H1 (cell line): ENCODE measurements around the gene DGKI. TPM values are rescaled to one million over a fixed set of nuclear protein-coding genes. Genes with fewer than 3 reads are reported as not detected.

ENCODE experiments used
- CTCF ChIA-PET: fragments of 300-600 bp; sonication (Branson Sonifier 250); formaldehyde crosslinking; loops from one replicate; lab custom pipeline; 2021; ENCODE audit not compliant: partially characterized antibody; lab: Charles Lee
- POLR2A ChIA-PET: fragments of 300-600 bp; sonication (Branson Sonifier 250); formaldehyde crosslinking; loops from one replicate; lab custom pipeline; 2021; ENCODE audit warnings: inconsistent platforms; ENCODE audit not compliant: partially characterized antibody; lab: Charles Lee
- DNase-seq, 2 experiments: peaks; one replicate each; pipeline versions ENCODE4 v3.0.0 to v3.0.0-alpha.2; 2010 to 2022; ENCODE audit warnings: low spot score in 2 of 2, low read depth in 1 of 2, mixed read lengths in 1 of 2
- FAIRE-seq: peaks from 2 replicates; lab custom pipeline; 2011; peaks lifted over from hg19 to GRCh38; lab: Jason Lieb, UNC
- H2AFZ ChIP-seq: 2 replicates; pipeline ENCODE4 v1.8.1; 2012; ENCODE audit warnings: low read length, inconsistent platforms
- H2AK5ac ChIP-seq: 2 replicates; pipeline ENCODE4 v1.6.1; 2013; ENCODE audit warnings: low read depth, low read length
- H2BK120ac ChIP-seq: replicated peaks from 2 replicates; pipeline ENCODE3; 2013; ENCODE audit warnings: low read depth, low read length, inconsistent platforms
- H2BK12ac ChIP-seq: 2 replicates; pipeline ENCODE4 v1.6.1; 2013; ENCODE audit warnings: low read depth, low read length
- H2BK15ac ChIP-seq: 2 replicates; pipeline ENCODE4 v1.6.1; 2013; ENCODE audit warnings: low read length
- H2BK20ac ChIP-seq: 2 replicates; pipeline ENCODE4 v1.6.1; 2013; ENCODE audit warnings: low read length
- H2BK5ac ChIP-seq: 2 replicates; pipeline ENCODE4 v1.6.1; 2013; ENCODE audit warnings: low read depth, low read length
- H3K14ac ChIP-seq: 2 replicates; pipeline ENCODE4 v1.6.1; 2013; ENCODE audit warnings: inconsistent platforms; ENCODE audit not compliant: insufficient read length
- H3K18ac ChIP-seq: 2 replicates; pipeline ENCODE4 v1.6.1; 2013; ENCODE audit warnings: low read length; ENCODE audit errors: extremely low read depth
- H3K23ac ChIP-seq: 2 replicates; pipeline ENCODE4 v1.6.1; 2013; ENCODE audit warnings: inconsistent platforms; ENCODE audit not compliant: insufficient read length
- H3K23me2 ChIP-seq: 2 replicates; pipeline ENCODE4 v1.6.1; 2013; ENCODE audit warnings: low read depth, low read length
- H3K27ac ChIP-seq: 2 replicates; pipeline ENCODE4 v1.6.1; 2011; ENCODE audit warnings: low read depth, low read length, inconsistent platforms
- H3K27me3 ChIP-seq, 4 experiments: replicated peaks in 1 of 4; 1 replicate in 1 of 4; 2 replicates in 3 of 4; pipeline versions ENCODE4 v1.6.1 to v1.8.1; 2011 to 2013; ENCODE audit warnings: low read length in 3 of 4, mild to moderate bottlenecking in 3 of 4, inconsistent platforms in 2 of 4, mixed read lengths in 2 of 4, moderate library complexity in 1 of 4; ENCODE audit not compliant: control insufficient read depth in 3 of 4, insufficient read depth in 3 of 4; ENCODE audit errors: extremely low read depth in 1 of 4
- H3K36me3 ChIP-seq, 4 experiments: 2 replicates each; pipeline versions ENCODE4 v1.6.1 to v1.8.1; 2011 to 2013; ENCODE audit warnings: mild to moderate bottlenecking in 4 of 4, low read length in 3 of 4, moderate library complexity in 2 of 4, control low read depth in 1 of 4, inconsistent platforms in 1 of 4; ENCODE audit not compliant: insufficient read depth in 4 of 4, control insufficient read depth in 2 of 4
- H3K4ac ChIP-seq: replicated peaks from 2 replicates; pipeline ENCODE3; 2013; ENCODE audit warnings: low read length, low read depth, mixed read lengths, inconsistent platforms; ENCODE audit not compliant: insufficient read length
- H3K4me1 ChIP-seq, 4 experiments: replicated peaks in 1 of 4; 1 replicate in 1 of 4; 2 replicates in 3 of 4; pipeline versions ENCODE4 v1.6.1 to v1.8.1; 2011 to 2013; ENCODE audit warnings: low read length in 3 of 4, inconsistent platforms in 2 of 4, mixed read lengths in 1 of 4; ENCODE audit not compliant: insufficient read depth in 4 of 4, control insufficient read depth in 3 of 4
- H3K4me2 ChIP-seq, 2 experiments: 2 replicates each; pipeline versions ENCODE4 v1.6.1 to v1.8.1; 2011 to 2013; ENCODE audit warnings: low read depth in 2 of 2, low read length in 2 of 2, control low read depth in 1 of 2, inconsistent platforms in 1 of 2, mild to moderate bottlenecking in 1 of 2; ENCODE audit not compliant: insufficient read depth in 1 of 2
- H3K4me3 ChIP-seq, 4 experiments: fragments of 200-600, 300-600 bp in 1 of 4; sonication (generic), shearing (Covaris generic), sonication (Bioruptor Twin) in 1 of 4; 2 replicates each; pipeline versions ENCODE4 v1.5.1 to v1.8.1; 2011 to 2016; ENCODE audit warnings: low read length in 4 of 4, low read depth in 3 of 4, control low read depth in 2 of 4, inconsistent platforms in 2 of 4, mild to moderate bottlenecking in 2 of 4, mixed read lengths in 1 of 4, moderate library complexity in 1 of 4; ENCODE audit not compliant: insufficient read depth in 2 of 4; ENCODE audit errors: extremely low read depth in 1 of 4
- H3K56ac ChIP-seq: replicated peaks from 2 replicates; pipeline ENCODE3; 2013; ENCODE audit warnings: low read depth, mild to moderate bottlenecking, mixed read lengths, low read length, inconsistent platforms; ENCODE audit not compliant: insufficient read length
- H3K79me1 ChIP-seq: 2 replicates; pipeline ENCODE4 v1.6.1; 2013; ENCODE audit warnings: low read depth, low read length, control low read depth
- H3K79me2 ChIP-seq, 2 experiments: 2 replicates each; pipeline versions ENCODE4 v1.6.1 to v1.8.1; 2012 to 2013; ENCODE audit warnings: low read length in 2 of 2, mild to moderate bottlenecking in 2 of 2, inconsistent platforms in 1 of 2; ENCODE audit not compliant: insufficient read depth in 2 of 2, control insufficient read depth in 1 of 2
- H3K9ac ChIP-seq, 4 experiments: replicated peaks in 1 of 4; 1 replicate in 1 of 4; 2 replicates in 3 of 4; pipeline versions ENCODE4 v1.6.1 to v1.8.1; 2011 to 2013; ENCODE audit warnings: low read depth in 3 of 4, low read length in 3 of 4, control low read depth in 2 of 4, mild to moderate bottlenecking in 2 of 4, moderate library complexity in 2 of 4, inconsistent platforms in 1 of 4; ENCODE audit errors: extremely low read depth in 1 of 4
- H3K9me3 ChIP-seq, 2 experiments: 2 replicates each; pipeline versions ENCODE4 v1.6.1 to v1.8.1; 2012 to 2013; ENCODE audit warnings: mild to moderate bottlenecking in 2 of 2, moderate library complexity in 2 of 2, control low read depth in 1 of 2, inconsistent platforms in 1 of 2, low read depth in 1 of 2, low read length in 1 of 2, mixed read lengths in 1 of 2; ENCODE audit not compliant: insufficient read depth in 2 of 2
- H4K20me1 ChIP-seq, 2 experiments: replicated peaks in 1 of 2; 2 replicates each; pipeline versions ENCODE3 to v1.8.1; 2011 to 2013; ENCODE audit warnings: inconsistent platforms in 2 of 2, low read length in 2 of 2, mild to moderate bottlenecking in 1 of 2; ENCODE audit not compliant: insufficient read depth in 2 of 2, control insufficient read depth in 1 of 2
- H4K5ac ChIP-seq: 2 replicates; pipeline ENCODE4 v1.6.1; 2013; ENCODE audit warnings: low read length, low read depth, mixed read lengths, inconsistent platforms; ENCODE audit not compliant: insufficient read length
- H4K8ac ChIP-seq: 2 replicates; pipeline ENCODE4 v1.8.0; 2013; ENCODE audit warnings: mild to moderate bottlenecking, moderate library complexity, low read length, inconsistent platforms; ENCODE audit not compliant: insufficient read depth; ENCODE audit errors: extremely low read depth
- H4K91ac ChIP-seq: replicated peaks from 2 replicates; pipeline ENCODE3; 2013; ENCODE audit warnings: low read length, mixed read lengths, inconsistent platforms; ENCODE audit not compliant: insufficient read length
- CEBPB ChIP-seq: IDR thresholded peaks from 2 replicates; pipeline ENCODE4 v1.6.1; 2012; ENCODE audit warnings: low read depth, low read length
- CHD2 ChIP-seq: IDR thresholded peaks from 2 replicates; pipeline ENCODE4 v1.6.1; 2012; ENCODE audit warnings: low read length, improper control_type of control experiment
- CREB1 ChIP-seq: IDR thresholded peaks from 2 replicates; pipeline ENCODE4 v1.6.1; 2012; ENCODE audit warnings: inconsistent platforms
- CTBP2 ChIP-seq: IDR thresholded peaks from 2 replicates; pipeline ENCODE4 v1.7.0; 2011; ENCODE audit warnings: borderline replicate concordance, mild to moderate bottlenecking, moderate library complexity, mixed read lengths, low read length; ENCODE audit not compliant: insufficient read depth, insufficient read length
- EGR1 ChIP-seq: IDR thresholded peaks from 2 replicates; pipeline ENCODE4 v1.6.1; 2011; ENCODE audit warnings: low read depth, low read length, borderline replicate concordance
- EP300 ChIP-seq, 2 experiments: IDR thresholded peaks; 1 replicate in 1 of 2; 2 replicates in 1 of 2; pipeline ENCODE4 v1.6.1; 2011 to 2012; ENCODE audit warnings: low read depth in 2 of 2, low read length in 2 of 2, mild to moderate bottlenecking in 2 of 2, borderline replicate concordance in 1 of 2, inconsistent platforms in 1 of 2, moderate library complexity in 1 of 2
- EZH2 ChIP-seq: fragments of 200-600 bp; sonication (generic); IDR thresholded peaks from 2 replicates; pipeline ENCODE4 v1.7.1; 2012; ENCODE audit warnings: low read depth, mild to moderate bottlenecking, moderate library complexity, low read length, inconsistent platforms; ENCODE audit not compliant: severe bottlenecking
- HDAC2 ChIP-seq, 2 experiments: fragments of 300-600 bp in 1 of 2; sonication (generic) in 1 of 2; IDR thresholded peaks; 2 replicates each; pipeline ENCODE4 v1.6.1; 2011 to 2012; ENCODE audit warnings: low read depth in 2 of 2, low read length in 2 of 2, mild to moderate bottlenecking in 2 of 2, moderate library complexity in 2 of 2, borderline replicate concordance in 1 of 2, inconsistent platforms in 1 of 2
- KDM4A ChIP-seq: IDR thresholded peaks from one replicate; pipeline ENCODE4 v1.7.1; 2012; ENCODE audit warnings: low read depth, mild to moderate bottlenecking, moderate library complexity, low read length, inconsistent platforms; ENCODE audit not compliant: severe bottlenecking
- RNF2 ChIP-seq: fragments of 200-900, 300-1000 bp; sonication (generic); IDR thresholded peaks from 2 replicates; pipeline ENCODE4 v1.7.1; 2016; ENCODE audit warnings: borderline replicate concordance, low read depth, mild to moderate bottlenecking, antibody characterized with exemption, low read length; ENCODE audit not compliant: poor library complexity, severe bottlenecking; ENCODE audit errors: missing control alignments
- SP4 ChIP-seq: IDR thresholded peaks from 2 replicates; pipeline ENCODE4 v1.6.1; 2012; ENCODE audit warnings: low read length, inconsistent platforms
- TBP ChIP-seq: IDR thresholded peaks from 2 replicates; pipeline ENCODE4 v1.6.1; 2011; ENCODE audit warnings: low read depth, low read length, improper control_type of control experiment
- whole genome bisulfite sequencing, 2 experiments: shearing (Covaris generic) in 1 of 2; methylation state at CpG; one replicate each; pipeline versions ENCODE4 v1.1.6 to v1.1.7; 2013 to 2015; ENCODE audit warnings: low lambda C conversion rate in 2 of 2, mixed read lengths in 2 of 2, inconsistent platforms in 1 of 2, low coverage in 1 of 2, missing lambda C conversion rate in 1 of 2; ENCODE audit not compliant: insufficient replicate concordance in 2 of 2, insufficient coverage in 1 of 2, insufficient read length in 1 of 2; ENCODE audit errors: extremely low coverage in 1 of 2, missing lambda C conversion rate in 1 of 2; 5-methylcytosine and 5-hydroxymethylcytosine counted together
- polyA plus RNA-seq, 7 experiments: library from polyadenylated mRNA; depleted of rRNA in 3 of 7; stranded (reverse) in 5 of 7; unstranded in 2 of 7; fragments of >200 nt in 5 of 7; fragments of 200-250 nt in 2 of 7; gene quantifications; 1 replicate in 5 of 7; 2 replicates in 1 of 7; 4 replicates in 1 of 7; pipeline versions ENCODE4 v1.2.1 to v1.2.3, GENCODE V29; 2011 to 2013; ENCODE audit warnings: missing spikeins in 2 of 7, mixed read lengths in 2 of 7
- total RNA-seq: library from RNA; stranded (reverse); fragmentation: NEBNext Ultra II Directional; extraction: Animal tissue kit (Norgen Biotek cat#: 25700); gene quantifications from 2 replicates; pipeline ENCODE4 v1.2.1, GENCODE V29; 2021
- TF ChIP-seq, protein P1 (sequence below): IDR thresholded peaks from 2 replicates; pipeline ENCODE4 v1.6.1; 2012; ENCODE audit warnings: inconsistent platforms

The DGKI gene
- total and polyA plus RNA-seq, 2 of the 8 experiments (the other 6 are each of a cell fraction or from before 2014, with no cell fraction given) = 0.20 to 0.71 TPM

DNA sequence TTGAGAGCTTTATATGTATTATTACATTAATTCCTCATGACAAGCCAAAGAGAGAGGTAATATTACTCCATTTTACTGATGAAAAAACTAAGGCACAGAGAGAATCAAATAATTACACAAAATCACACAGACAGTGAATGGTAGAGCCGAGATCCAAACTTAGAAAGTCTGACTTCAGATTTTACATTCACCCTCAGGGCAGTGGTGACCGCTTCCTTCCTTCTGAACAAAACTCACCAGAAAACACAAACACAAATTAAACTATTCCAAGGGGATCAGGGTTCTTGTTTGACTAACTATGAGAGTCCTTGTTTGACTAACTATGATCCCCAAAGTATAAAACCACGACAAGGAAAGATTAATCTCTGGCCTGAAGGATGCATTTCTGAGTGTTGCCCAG is 435.3 kb downstream of the DGKI start:
- Histone ChIP-seq H3K9me3 (no peaks in the 10 kb centered on the region), H2AFZ (no peak overlapping the region), H3K79me1 (no peaks in the 10 kb centered on the region), H3K27ac (no peak overlapping the region), H2BK12ac (no peak overlapping the region), H3K79me2 (no peaks in the 10 kb centered on the region), H3K14ac (no peak overlapping the region), H3K36me3 (no peaks in the 10 kb centered on the region; a peak in 1 of 8 replicates), H3K9ac (no peak overlapping the region), H4K91ac (no peak overlapping the region), H2BK20ac (no peak overlapping the region), H3K4me1 (no peaks in the 10 kb centered on the region), H4K5ac (no peak overlapping the region), H3K4me2 (no peak overlapping the region), H3K27me3 (no peaks in the 10 kb centered on the region; a peak in 1 of 7 replicates), H2BK5ac (no peak overlapping the region), H3K4me3 (no peak overlapping the region), H2AK5ac (no peak overlapping the region), H3K23me2 (no peaks in the 10 kb centered on the region), H3K23ac (no peak overlapping the region), H3K56ac (no peak overlapping the region), H3K18ac (no peak overlapping the region), H4K8ac (no peak overlapping the region), H2BK120ac (no peak overlapping the region), H2BK15ac (no peak overlapping the region), H4K20me1 (no peaks in the 10 kb centered on the region), H3K4ac (no peak overlapping the region)
- ChIA-PET POLR2A (no interaction called here), CTCF (no interaction called here)
- WGBS, 2 experiments = 85% methylated on average over 3 of the region's 3 CpGs; no CpG with 5 or more reads in 1 of the 2 experiments
- FAIRE-seq = no peak
- DNase-seq = no peak
- TF ChIP-seq CREB1 (no peak), KDM4A (no peak), EGR1 (no peak), HDAC2 (IDR thresholded peaks at IDR 0.05; ENCODE audit: borderline replicate concordance in 1 of 2, low read depth in 2 of 2, low read length in 2 of 2) (no peak), RNF2 (no peak), EP300 (IDR thresholded peaks at IDR 0.05; ENCODE audit: borderline replicate concordance in 1 of 2, low read depth in 2 of 2, low read length in 2 of 2) (no peak), CHD2 (no peak), SP4 (no peak), CEBPB (no peak), EZH2 (no peak), TBP (no peak), CTBP2 (no peak)
- TF ChIP-seq, protein P1, sequence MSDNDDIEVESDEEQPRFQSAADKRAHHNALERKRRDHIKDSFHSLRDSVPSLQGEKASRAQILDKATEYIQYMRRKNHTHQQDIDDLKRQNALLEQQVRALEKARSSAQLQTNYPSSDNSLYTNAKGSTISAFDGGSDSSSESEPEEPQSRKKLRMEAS = no peak
